ENCODE measurements around the gene MNAT1. TPM values are rescaled to one million over a fixed set of nuclear protein-coding genes. Genes with fewer than 3 reads are reported as not detected.

The MNAT1 gene
- total and polyA plus RNA-seq, 2 experiments from 2014 or later: 51.6 to 85.0 TPM

- TF ChIP-seq, protein P1, sequence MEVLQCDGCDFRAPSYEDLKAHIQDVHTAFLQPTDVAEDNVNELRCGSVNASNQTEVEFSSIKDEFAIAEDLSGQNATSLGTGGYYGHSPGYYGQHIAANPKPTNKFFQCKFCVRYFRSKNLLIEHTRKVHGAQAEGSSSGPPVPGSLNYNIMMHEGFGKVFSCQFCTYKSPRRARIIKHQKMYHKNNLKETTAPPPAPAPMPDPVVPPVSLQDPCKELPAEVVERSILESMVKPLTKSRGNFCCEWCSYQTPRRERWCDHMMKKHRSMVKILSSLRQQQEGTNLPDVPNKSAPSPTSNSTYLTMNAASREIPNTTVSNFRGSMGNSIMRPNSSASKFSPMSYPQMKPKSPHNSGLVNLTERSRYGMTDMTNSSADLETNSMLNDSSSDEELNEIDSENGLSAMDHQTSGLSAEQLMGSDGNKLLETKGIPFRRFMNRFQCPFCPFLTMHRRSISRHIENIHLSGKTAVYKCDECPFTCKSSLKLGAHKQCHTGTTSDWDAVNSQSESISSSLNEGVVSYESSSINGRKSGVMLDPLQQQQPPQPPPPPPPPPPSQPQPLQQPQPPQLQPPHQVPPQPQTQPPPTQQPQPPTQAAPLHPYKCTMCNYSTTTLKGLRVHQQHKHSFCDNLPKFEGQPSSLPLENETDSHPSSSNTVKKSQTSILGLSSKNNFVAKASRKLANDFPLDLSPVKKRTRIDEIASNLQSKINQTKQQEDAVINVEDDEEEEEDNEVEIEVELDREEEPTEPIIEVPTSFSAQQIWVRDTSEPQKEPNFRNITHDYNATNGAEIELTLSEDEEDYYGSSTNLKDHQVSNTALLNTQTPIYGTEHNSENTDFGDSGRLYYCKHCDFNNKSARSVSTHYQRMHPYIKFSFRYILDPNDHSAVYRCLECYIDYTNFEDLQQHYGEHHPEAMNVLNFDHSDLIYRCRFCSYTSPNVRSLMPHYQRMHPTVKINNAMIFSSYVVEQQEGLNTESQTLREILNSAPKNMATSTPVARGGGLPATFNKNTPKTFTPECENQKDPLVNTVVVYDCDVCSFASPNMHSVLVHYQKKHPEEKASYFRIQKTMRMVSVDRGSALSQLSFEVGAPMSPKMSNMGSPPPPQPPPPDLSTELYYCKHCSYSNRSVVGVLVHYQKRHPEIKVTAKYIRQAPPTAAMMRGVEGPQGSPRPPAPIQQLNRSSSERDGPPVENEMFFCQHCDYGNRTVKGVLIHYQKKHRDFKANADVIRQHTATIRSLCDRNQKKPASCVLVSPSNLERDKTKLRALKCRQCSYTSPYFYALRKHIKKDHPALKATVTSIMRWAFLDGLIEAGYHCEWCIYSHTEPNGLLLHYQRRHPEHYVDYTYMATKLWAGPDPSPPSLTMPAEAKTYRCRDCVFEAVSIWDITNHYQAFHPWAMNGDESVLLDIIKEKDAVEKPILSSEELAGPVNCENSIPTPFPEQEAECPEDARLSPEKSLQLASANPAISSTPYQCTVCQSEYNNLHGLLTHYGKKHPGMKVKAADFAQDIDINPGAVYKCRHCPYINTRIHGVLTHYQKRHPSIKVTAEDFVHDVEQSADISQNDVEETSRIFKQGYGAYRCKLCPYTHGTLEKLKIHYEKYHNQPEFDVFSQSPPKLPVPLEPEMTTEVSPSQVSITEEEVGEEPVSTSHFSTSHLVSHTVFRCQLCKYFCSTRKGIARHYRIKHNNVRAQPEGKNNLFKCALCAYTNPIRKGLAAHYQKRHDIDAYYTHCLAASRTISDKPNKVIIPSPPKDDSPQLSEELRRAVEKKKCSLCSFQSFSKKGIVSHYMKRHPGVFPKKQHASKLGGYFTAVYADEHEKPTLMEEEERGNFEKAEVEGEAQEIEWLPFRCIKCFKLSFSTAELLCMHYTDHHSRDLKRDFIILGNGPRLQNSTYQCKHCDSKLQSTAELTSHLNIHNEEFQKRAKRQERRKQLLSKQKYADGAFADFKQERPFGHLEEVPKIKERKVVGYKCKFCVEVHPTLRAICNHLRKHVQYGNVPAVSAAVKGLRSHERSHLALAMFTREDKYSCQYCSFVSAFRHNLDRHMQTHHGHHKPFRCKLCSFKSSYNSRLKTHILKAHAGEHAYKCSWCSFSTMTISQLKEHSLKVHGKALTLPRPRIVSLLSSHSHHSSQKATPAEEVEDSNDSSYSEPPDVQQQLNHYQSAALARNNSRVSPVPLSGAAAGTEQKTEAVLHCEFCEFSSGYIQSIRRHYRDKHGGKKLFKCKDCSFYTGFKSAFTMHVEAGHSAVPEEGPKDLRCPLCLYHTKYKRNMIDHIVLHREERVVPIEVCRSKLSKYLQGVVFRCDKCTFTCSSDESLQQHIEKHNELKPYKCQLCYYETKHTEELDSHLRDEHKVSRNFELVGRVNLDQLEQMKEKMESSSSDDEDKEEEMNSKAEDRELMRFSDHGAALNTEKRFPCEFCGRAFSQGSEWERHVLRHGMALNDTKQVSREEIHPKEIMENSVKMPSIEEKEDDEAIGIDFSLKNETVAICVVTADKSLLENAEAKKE (CRISPR knock-in tag; IDR thresholded peaks at IDR 0.05): no peak
- TF ChIP-seq POLR2AphosphoS5 (IDR thresholded peaks at IDR 0.05; ENCODE audit: low read depth) (no peak), ZNF331 (CRISPR knock-in tag; IDR thresholded peaks at IDR 0.05; ENCODE audit: low read depth) (no peak)
These were observed 21.0 kb upstream of the MNAT1 start (continued) for GRCh38 chr14:60713513-60713912.

DNA sequence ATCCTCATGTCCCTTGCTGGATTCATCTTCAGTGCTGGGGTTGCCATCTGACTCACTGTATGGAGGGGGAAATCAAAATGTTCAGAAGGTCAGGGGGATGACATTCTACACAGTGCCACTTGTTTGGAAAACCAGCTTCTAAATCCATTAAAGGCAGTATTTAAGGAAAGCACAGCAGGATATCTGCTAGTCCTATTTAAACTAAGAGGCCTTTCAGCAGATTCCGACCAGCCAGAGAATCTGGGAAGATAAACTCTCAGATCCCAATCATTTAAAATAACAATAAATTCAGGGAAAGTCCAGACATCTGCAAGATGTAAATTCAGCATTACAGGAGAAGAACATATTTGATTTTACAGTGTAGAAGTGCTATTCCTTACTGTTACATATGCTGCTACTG, 14.2 kb upstream of the MNAT1 start:
- Mint-ChIP-seq H3K4me3 (peak overlapping the region; percentile 91), H3K36me3 (ENCODE audit: low read depth) (peaks cover 50% of the 10 kb centered on the region), H3K9me3 (no peaks in the 10 kb centered on the region), H3K4me1 (peaks cover 25% of the 10 kb centered on the region), H3K27me3 (ENCODE audit: insufficient read depth, low read depth, poor library complexity) (peaks cover 7% of the 10 kb centered on the region), H3K27ac (no peak overlapping the region)
- Histone ChIP-seq H2AFZ (no peak overlapping the region), H3F3A (replicated peaks; ENCODE audit: low read depth) (peaks cover 3% of the 10 kb centered on the region; the same call in 1 of the 2 replicates), H3K79me2 (replicated peaks; ENCODE audit: insufficient read depth) (peaks cover 79% of the 10 kb centered on the region), H3K36me3 (ENCODE audit: insufficient read depth) (peaks cover 32% of the 10 kb centered on the region), H3K27me3 (ENCODE audit: insufficient read depth) (peaks cover 6% of the 10 kb centered on the region), H4K20me1 (replicated peaks; ENCODE audit: insufficient read depth) (peaks cover 35% of the 10 kb centered on the region), H3K4me2 (peak overlapping the region; percentile 99), H3K4me3 (peak overlapping the region; percentile 97; the same call in 1 of the 2 replicates), H3K4me1 (ENCODE audit: insufficient read depth) (peaks cover 19% of the 10 kb centered on the region), H3K9me2 (ENCODE audit: insufficient read depth) (no peaks in the 10 kb centered on the region), H3K27ac (ENCODE audit: low read depth) (no peak overlapping the region)
- DNase-seq (ENCODE audit: low spot score): no peak
- no peak for ATAC-seq
- TF ChIP-seq, protein P2, sequence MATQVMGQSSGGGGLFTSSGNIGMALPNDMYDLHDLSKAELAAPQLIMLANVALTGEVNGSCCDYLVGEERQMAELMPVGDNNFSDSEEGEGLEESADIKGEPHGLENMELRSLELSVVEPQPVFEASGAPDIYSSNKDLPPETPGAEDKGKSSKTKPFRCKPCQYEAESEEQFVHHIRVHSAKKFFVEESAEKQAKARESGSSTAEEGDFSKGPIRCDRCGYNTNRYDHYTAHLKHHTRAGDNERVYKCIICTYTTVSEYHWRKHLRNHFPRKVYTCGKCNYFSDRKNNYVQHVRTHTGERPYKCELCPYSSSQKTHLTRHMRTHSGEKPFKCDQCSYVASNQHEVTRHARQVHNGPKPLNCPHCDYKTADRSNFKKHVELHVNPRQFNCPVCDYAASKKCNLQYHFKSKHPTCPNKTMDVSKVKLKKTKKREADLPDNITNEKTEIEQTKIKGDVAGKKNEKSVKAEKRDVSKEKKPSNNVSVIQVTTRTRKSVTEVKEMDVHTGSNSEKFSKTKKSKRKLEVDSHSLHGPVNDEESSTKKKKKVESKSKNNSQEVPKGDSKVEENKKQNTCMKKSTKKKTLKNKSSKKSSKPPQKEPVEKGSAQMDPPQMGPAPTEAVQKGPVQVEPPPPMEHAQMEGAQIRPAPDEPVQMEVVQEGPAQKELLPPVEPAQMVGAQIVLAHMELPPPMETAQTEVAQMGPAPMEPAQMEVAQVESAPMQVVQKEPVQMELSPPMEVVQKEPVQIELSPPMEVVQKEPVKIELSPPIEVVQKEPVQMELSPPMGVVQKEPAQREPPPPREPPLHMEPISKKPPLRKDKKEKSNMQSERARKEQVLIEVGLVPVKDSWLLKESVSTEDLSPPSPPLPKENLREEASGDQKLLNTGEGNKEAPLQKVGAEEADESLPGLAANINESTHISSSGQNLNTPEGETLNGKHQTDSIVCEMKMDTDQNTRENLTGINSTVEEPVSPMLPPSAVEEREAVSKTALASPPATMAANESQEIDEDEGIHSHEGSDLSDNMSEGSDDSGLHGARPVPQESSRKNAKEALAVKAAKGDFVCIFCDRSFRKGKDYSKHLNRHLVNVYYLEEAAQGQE (IDR thresholded peaks at IDR 0.05; ENCODE audit: unreplicated experiment): no peak
- TF ChIP-seq STAT1 (IDR thresholded peaks at IDR 0.05; ENCODE audit: unreplicated experiment) (no peak), ZNF331 (CRISPR knock-in tag; IDR thresholded peaks at IDR 0.05; ENCODE audit: low read depth) (no peak), POLR2AphosphoS5 (IDR thresholded peaks at IDR 0.05; ENCODE audit: low read depth) (no peak), ETS1 (IDR thresholded peaks at IDR 0.05) (no peak), JUNB (IDR thresholded peaks at IDR 0.05; ENCODE audit: unreplicated experiment) (no peak), ZNF114 (CRISPR knock-in tag; IDR thresholded peaks at IDR 0.05) (no peak), CREB1 (CRISPR knock-in tag; IDR thresholded peaks at IDR 0.05; ENCODE audit: low read depth) (no peak), NANOG (IDR thresholded peaks at IDR 0.05; ENCODE audit: borderline replicate concordance) (no peak), EZH2phosphoT487 (IDR thresholded peaks at IDR 0.05; ENCODE audit: unreplicated experiment) (no peak)
- TF ChIP-seq, protein P3, sequence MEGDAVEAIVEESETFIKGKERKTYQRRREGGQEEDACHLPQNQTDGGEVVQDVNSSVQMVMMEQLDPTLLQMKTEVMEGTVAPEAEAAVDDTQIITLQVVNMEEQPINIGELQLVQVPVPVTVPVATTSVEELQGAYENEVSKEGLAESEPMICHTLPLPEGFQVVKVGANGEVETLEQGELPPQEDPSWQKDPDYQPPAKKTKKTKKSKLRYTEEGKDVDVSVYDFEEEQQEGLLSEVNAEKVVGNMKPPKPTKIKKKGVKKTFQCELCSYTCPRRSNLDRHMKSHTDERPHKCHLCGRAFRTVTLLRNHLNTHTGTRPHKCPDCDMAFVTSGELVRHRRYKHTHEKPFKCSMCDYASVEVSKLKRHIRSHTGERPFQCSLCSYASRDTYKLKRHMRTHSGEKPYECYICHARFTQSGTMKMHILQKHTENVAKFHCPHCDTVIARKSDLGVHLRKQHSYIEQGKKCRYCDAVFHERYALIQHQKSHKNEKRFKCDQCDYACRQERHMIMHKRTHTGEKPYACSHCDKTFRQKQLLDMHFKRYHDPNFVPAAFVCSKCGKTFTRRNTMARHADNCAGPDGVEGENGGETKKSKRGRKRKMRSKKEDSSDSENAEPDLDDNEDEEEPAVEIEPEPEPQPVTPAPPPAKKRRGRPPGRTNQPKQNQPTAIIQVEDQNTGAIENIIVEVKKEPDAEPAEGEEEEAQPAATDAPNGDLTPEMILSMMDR (conservative IDR thresholded peaks at IDR 0.05; ENCODE audit: low read depth in 2 of 2): no peak
